Hematopoietic multipotent progenitor cell treated with erythropoietin and hydrocortisone succinate and interleukin-3 and kit ligand, for 4 days (in vitro differentiated cells): ENCODE data around the gene RNF41.
"Not testable (repeated sequence)": the region's sequence is repeated elsewhere in the genome, so short reads cannot be mapped to it uniquely, and the experiment has no call there.

Source experiments
- DNase-seq: peaks from one replicate; pipeline ENCODE4 v3.0.0-alpha.2; 2015

Gene RNF41

DNA sequence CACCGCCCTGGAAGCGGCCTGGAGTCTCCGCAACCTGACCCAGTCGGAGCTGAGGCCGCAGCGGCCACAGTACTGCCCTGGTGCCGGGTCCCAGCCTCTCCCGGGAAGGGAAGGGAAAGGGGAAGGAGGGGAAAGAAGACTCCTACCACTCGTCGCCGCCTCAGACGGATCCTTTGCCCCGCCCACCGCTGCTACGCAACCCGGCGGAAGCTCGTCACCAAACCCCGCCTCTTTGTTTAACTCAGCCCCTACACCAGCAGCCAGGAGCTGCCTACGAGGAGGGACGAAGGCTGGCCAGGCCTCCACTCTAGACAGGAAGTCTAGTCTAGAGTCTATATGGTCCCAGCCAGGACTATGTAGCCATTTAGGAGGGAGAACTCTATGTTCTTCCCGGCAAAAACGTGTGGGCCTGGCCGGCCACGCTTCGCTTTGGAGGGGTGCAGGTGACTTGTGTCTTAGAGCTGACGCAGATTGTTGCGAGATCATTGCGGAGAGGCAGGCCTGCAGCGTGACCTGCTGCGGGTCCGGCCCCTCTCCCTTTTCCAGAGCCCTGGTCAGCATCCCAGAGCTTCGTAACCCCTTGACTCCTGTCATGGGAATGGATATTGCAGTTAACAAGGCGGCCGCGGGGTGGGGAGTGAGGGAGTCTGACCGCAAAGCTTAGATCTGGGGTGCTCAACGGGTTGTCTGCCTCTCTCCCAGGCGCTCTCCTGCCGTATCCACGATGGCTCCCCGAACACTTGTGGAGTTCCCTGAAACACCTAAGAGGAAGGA lies at the start of gene RNF41:
Gene RNF41, minus strand, starts transcription at position 166 of the 774 bp plus-strand sequence. CDS start 7,875 bp downstream, outside the sequence.
- DNase-seq, result peak; percentile 98

DNA sequence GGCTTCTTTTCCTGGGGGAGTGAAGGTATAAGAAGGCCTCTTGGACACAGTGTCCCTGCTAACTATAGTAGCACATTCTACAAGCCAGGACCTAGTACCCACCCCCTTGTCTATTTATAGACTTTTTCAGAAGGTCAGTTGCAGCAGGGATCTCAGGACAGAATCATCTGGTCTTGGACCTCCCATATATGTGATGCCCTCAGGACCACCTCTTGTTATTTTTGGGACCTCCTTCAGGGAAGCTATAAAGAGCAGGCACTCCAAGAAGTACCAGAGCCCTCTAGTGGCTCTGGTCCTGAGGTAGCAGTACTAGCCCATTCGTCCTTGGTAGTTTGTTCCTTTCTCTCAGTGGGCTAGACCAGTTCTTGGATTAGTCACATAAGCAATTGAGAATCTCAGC lies 49.3 kb upstream of the RNF41 start:
- DNase-seq, result peak; percentile 66

DNA sequence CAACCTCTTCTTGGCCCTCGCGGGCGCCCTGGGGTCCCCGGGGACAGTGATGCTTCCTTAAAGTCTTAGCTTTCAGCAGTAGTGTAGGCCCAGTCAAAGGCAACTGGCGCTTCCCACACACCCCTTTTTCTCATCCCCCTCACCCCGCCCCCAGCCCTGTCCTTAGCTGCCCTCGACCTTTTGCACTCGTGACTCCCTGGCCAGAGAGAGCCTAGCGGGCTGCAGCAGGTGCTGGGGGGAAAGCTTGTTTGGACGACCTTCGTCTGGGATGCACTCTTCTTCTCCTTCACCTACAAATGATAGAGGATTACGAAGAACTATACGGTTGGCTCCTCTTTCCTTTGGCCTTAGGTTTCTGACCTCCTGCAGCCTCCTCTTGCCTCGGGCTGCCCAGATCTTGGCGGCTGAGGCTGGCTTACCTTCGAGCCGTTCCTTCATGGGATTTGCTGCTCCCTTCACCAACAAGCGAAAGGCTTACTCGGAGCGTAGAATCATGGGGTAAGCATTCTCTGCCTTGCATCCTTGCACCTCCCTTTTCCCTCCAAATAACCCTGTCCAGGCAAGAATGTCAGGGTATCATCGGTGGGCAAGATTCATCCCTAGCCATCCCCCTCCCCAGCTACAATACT lies 45.8 kb upstream of the RNF41 start:
- peak; percentile 45 for DNase-seq

DNA sequence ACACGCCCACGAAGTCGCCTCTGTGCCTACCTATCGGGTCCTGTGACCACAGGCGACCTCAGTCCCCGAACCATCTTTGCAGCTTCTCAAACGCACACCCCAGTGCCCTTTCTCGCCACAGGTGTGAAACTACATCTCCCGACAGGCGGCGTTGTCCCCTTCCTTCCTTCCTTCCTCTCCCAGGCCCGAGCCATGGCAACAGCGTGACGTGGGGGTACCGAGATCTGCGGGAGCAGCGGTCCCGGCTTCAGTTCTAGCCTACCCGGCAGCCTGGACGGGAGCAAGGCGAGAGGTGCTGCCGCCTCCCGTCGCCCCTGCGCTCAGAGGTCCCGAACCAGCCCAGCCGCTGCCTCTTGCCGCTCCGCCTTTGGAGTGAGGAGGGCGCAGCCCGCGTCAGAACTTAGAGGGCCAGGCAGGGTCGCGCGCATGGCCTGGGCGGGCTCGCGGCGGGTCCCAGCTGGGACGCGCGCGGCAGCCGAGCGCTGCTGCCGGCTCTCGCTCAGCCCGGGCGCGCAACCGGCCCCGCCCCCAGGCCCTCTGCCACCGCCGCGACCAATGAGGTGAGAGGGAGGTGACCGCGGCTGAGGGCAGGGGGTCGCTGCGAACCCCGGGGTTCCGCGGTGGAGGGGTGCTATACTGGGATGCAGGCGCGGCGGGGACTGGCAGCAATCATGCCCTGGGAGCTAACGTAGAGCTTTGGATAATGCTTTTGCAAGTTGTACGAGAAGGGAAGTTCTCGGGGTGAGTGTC lies 45.1 kb upstream of the RNF41 start, which contains the start of gene COQ10A:
Gene COQ10A, plus strand, starts transcription at position 250 of the 750 bp plus-strand sequence. Its CDS starts 177 bp downstream, at position 427.
- DNase-seq, result peak; percentile 94

DNA sequence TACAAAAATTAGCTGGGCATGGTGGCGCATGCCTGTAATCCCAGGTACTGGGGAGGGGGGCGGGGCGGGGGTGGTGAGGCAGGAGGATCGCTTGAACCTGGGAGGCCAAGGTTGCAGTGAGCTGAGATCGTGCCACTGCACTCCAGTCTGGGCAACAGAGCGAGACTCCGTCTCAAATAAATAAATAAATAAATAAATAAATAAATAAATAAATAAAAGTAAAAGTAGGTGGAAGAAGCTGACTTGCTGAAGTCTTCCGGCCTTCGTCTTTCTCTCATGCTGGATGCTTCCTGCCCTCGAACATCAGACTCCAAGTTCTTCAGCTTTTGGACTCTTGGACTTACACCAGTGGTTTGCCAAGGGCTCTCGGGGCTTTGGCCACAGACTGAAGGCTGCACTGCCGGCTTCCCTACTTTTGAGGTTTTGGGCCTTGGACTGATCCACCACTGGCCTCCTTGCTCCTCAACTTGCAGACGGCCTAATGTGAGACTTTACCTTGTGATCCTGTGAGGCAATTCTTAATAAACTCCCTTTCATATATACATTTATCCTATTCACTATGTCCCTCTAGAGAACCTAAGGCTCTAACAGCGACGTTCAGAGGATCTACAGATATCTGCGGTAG lies 44.5 kb upstream of the RNF41 start:
- DNase-seq, result not testable (repeated sequence)

DNA sequence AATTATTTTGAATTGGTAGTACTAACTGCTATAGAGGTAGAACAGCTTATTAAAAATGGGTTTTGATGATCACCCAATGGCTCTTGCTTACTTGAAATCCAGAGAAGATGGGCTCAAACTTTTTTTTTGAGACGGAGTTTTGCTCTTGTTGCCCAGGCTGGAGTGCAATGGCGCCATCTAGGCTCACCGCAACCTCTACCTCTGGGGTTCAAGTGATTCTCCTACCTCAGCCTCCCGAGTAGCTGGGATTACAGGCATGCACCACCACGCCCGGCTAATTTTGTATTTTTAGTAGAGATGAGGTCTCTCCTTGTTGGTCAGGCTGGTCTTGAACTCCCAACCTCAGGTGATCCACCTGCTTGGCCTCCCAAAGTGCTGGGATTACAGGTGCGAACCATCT lies 41.2 kb upstream of the RNF41 start:
- DNase-seq, result peak; percentile 45

DNA sequence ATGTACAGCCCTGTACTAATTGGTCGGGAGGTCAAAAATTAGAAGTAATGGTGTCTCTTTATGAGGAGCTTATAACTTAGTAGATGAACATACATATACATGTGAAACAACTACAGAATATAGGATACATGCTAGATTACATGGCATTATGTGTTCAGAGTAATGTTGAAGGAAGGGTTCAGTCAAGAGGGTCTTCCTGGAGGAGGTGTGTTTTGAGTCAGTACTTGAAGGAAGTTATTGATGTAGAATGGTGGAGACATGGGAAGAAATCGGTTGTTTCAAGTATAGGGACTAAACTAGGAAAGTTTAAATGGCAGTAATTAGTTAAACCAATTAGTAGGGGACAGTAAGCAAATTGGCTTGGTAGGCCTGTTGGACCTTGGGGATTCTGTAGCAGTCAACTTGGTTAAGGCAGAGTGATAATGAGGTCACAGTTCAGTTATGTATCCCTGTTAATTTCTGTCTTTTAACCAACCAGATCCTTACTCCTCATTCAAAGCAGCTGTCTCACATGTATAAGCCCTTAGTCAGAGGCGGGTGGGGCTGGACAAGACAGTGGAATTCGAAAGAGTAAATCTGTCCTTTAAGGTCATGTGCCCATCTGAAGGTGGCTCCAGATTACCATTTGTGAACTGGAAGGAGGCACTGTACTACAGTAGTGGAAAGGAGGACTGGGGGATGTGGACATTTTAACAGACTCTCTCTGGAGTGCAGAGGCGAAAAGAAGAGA lies 39.9 kb upstream of the RNF41 start:
- no peak for DNase-seq

DNA sequence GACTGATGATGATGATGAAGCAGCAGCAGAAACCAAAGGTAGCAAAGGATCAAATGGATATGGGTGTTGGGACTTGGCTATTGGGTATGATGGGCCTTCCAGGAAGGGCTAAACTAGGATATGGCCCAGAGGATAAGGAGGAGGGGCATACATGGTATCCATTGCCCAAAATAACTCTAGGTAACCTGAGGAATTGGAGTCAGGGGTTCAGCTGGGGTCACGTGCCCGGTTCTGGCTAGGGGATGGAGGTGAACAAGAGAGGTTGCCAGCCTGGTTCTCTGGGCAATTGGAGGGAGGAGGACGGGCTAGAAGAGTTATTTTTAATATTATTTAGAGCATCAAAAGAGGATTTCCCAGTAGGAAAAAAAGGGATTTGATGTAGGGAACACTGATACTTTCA lies 39.2 kb upstream of the RNF41 start:
- no peak for DNase-seq

DNA sequence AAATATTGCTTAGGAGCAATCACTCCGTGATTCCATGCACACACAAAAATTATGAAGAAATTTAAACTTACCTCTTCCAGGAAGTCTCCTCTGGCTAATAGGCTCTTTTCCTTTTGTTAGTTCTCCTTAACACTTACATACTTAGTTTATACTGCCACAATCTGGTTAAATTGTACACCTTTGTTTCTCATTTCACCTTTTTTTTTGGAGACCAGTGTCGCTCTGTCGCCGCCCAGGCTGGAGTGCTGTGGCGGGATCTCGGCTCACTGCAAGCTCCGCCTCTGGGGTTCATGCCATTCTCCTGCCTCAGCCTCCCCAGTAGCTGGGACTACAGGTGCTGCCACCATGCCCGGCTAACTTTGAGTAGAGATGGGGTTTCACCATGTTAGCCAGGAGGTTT lies 38.7 kb upstream of the RNF41 start:
- no peak for DNase-seq

DNA sequence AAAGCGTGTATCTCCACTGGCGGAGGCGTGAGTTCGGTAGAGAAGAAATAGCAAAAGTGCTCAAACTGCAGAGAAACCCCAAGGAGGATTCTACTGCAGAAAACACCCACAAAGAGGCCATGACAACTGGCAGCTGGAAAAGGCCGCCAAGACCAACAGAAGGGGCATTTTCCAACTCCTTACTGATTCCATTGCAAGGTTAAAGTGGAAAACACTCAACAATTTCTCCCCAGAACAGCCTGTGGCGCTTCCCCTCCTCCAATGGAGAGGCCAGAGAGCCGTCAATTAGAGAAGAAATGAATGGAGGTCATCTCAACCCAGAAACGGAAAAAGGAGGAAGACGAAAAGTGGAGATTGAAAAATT lies 37.1 kb upstream of the RNF41 start:
- no peak for DNase-seq

DNA sequence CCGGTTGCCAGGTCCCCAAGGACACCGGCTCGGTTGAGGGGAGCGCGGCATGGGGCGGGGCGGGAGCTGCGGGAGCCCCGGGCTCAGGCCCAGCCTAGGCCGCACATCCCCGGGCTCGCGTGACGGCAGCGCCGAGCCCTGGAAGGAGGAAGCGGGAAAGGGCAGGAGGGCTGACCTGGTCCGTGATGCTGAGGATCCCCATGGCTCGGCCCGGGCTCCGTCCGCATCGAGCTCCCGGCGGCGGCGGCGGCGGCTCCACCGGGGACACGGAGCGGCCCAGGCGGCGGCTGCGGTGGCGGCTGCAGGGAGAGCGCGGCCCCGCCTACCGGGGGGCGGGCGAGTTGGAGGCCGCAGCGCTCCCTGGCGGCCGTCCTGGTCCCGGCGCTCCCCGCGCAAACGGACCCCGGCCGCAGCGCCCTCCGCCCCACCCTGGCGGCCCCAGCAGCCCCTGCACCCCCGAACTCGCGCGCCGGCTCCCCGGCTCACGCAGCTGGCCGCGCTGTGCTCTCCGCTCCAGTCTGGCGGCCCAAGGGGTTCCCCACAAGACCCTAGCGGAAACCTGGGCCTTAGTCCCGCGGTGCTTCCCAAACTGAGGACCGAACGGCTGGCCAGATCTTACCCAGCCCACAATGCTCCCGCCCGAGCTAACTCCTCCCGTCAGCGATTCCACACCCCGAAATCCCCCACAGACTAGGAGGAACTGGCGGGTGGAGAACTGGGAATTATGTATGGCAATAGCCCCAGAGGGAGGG lies 36.5 kb upstream of the RNF41 start, which contains the start of gene ANKRD52:
Gene ANKRD52, minus strand, starts transcription at position 317 of the 752 bp plus-strand sequence. Its CDS starts 115 bp downstream, at position 202.
- peak; percentile 92 for DNase-seq

DNA sequence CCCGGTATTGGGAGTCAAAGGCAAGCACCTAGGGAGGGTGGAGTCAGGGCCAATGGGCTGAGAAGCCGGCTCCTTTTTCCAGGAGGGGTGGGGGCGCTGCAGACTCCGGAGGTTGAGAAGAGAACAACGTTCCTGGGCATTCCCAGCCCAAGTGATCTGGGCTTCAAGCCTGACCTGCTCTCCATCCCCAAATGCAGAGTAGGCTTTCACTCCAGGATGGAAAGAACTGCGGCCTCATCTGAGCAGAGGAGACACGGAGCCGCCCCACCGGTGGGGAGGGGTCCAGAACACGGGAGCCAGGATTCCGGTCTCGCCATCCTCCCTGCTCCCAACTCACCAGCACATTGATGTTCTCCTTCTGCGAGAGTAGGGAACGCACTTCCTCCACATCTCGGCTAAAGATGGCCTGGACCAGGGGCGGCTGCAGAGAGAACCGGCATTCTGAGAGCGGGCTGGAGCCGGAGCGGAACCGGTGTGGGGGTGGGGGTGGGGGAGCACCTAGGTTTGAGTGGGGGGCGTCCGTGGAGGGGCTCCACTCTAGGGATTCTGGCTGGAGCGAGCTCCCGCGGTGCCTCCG lies 35.9 kb upstream of the RNF41 start:
- DNase-seq, result peak; percentile 28

DNA sequence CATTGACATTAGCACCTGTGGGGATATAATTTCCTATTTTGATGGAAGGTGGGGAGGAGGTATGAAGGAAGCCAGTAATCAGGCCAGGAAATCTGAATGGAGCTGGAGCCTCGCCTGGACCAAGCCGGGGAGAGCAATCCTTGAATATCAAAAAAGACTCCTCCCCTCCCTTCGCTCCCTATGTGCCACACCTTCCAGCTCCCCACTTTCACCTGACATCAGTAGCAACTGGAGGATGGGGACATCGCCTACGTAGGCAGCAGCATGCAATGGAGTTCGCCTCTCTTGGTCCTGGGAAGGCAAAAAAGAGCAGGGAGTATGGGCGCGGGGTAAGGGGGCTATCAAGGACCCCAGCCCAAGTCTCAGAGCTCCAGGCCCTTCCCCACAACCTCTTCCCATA lies 35.3 kb upstream of the RNF41 start:
- DNase-seq, result no peak

DNA sequence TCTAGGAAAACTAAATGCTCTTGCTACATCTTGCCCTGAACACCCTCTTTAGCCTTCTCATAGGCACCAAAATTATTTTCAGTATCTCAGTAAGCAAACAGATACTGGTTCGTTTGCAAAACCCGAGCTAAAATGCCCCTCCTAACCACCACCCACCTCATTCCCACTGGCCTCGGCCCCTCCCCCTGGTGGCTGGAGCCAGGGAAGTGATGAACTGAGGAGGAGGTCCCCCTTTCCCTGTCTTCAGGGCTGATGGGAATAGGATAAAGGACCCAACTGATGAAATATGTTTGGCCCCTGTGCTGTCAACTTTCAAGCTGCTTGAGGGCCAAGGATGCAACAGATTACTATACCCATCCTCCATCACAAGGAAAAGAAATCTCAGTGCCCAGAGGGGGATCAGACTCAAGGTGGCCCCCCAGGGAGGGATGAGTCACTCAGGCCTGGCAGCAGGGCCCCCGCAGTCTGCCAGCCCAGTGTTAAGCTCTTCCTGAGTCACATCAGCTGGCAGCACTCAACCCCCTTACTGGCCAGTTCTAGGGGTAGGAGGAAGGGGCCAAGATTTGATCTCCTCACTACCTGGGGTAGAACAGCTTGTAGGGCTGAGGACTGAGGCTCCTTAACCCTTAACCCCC lies 34.7 kb upstream of the RNF41 start:
- no peak for DNase-seq

DNA sequence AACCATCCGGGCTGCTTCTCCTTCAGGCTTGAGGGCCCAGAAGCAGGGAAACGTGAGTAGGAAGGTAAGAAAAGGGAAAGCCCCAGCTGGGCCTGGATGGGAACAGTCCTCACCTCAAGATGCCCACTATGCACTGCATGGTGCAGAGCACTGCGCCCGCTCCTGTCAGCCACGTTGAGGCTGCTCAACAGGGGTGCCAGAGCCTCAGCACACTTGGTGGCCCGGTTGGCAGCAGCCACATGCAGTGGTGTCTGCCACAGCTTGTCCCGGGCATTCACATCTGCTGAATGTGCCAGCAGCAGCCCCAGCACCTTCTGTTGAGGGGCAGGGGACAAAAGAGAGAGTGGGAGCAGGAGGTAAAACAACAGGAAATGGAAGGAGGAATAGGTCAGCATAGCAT lies 33.9 kb upstream of the RNF41 start:
- DNase-seq, result no peak

DNA sequence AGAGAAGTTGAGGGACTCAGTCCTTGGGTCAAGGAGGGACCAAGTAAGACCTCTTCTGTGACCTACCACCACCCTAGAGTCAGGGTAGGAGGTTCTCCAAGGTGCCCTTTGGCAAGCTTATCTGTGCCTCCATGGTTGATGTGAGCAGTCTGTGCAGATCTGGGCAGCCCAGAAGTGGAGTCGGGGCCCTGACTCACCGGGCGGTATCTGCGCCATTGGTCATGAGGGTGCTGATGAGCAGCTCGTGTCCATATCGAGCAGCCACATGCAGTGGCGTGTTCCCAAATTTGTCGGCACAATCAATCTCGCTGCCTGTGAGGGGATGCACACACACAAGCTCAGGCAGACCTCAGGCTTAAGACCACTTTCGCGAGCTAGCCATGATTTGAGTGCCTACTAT lies 31.4 kb upstream of the RNF41 start:
- no peak for DNase-seq

DNA sequence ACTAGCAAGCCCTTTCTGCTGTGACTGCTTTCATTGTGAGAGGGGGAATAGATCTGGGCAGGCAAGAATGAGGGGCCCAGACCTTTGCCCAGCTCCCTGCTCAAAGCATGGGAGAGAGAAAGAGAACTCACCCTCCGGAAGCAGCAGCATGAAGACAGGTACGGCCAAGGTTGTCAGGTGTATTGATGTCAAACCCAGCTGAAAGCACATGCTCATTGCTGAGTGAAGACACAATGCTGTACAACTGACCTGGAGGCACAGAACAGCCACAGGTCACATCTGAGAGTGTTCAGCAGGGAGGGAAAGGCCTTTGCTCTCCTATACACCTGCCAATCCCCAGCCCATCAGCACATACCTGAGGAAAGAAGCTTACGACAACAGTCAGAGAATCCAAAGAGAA lies 30.9 kb upstream of the RNF41 start:
- no peak for DNase-seq

DNA sequence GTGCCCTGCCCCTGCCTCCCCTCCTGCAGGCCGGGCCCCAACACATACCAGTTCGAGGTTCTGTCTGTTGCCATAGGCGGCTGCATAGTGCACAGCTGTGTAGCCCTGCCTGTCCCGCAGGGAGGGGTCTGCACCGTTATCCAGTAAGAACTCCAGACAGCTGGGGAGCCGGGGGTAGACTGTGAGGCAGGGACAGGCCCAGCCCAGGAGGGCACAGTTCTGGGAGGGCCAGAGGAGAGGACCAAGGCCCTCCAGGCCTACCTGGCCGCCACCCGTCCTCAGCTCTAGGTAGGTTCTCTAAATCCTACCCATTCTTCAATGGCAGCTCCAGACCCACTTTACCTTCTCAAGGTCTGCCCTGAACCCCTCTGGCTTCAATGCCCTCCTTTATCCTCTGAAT lies 27.0 kb upstream of the RNF41 start:
- no peak for DNase-seq

DNA sequence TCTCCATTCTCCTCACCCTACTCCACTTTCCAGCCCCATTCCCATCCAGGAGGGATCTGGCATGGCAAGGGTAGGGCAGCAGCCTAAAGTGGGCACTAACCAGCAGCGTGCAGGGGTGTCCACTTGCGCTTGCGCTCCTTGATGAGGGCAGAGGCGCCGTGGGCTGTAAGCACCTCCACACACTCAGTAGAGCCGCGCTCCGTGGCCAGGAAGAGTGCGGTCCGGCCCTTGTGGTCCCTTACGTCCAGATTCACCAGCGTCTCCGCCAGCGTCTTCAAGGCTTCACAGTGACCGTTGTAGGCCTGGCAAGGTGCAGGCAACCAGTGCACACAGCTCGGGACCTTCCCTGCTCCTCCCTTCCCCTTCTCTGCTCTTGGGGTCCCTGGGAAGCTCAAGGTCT lies 26.2 kb upstream of the RNF41 start:
- DNase-seq, result no peak

DNA sequence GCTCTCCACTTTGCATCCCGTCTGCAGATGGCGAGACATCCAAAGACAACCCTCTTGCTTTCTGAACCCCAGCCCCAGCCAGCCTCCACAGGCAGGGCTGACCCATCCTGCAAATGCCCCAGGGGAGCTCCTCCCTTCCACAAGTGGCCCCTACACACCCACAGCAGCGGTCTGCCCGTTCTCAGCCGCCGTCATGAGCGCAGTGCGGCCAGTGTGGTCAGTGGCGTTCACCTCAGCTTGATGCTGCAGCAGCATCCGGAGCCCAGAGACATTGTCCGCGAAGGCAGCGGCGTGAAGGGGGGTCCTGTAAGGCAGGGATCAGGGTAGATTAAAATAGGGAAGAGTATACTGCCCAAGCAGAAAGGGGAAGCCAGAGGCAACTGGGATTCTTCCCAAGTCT lies 22.8 kb upstream of the RNF41 start:
- DNase-seq, result no peak

DNA sequence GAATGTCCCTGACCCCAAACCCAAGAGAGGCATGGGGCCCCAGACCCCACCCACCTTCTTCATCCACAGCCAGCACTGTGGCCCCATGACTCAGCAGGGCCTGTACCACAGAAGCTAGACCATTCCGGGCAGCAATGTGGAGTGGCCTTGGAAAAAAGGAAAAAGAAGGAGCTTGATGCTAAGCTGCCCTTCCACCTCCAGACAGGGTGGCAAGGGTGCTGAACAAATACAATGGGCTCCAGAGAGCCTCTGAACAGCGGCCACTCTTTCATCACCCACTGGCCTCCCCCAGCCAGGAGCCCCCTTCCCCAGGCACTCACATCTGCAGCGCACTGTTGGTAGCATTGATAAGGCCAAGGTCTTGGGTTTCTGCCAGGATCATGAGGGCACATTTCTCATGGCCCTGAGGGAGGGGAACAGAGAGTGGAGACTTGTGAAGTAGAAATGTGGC lies 22.0 kb upstream of the RNF41 start:
- DNase-seq, result peak; percentile 94
